ENCODE data around the gene IFNA17. TPM values are rescaled to one million over a fixed set of nuclear protein-coding genes. Genes with fewer than 3 reads are reported as not detected.
"Not testable (repeated sequence)": the region's sequence is repeated elsewhere in the genome, so short reads cannot be mapped to it uniquely, and the experiment has no call there.

IFNA17 gene
- total RNA-seq: not detected

- DNase-seq: no peak
These were observed at the start of gene IFNA17 for GRCh38 chr9:21228122-21228521. Gene IFNA17 (minus strand): TSS chr9:21228222. CDS start chr9:21228173, 49 bp downstream.

- DNase-seq: no peak
These were observed 40.3 kb upstream of the IFNA17 start for GRCh38 chr9:21268347-21268657.

GRCh38 chr9:21267485-21268346, 39.7 kb upstream of the IFNA17 start:
- DNase-seq: no peak

- DNase-seq: no peak
These were observed 38.9 kb upstream of the IFNA17 start for GRCh38 chr9:21266733-21267484.

- no peak for DNase-seq
These were observed 37.6 kb upstream of the IFNA17 start for GRCh38 chr9:21265421-21266189.

GRCh38 chr9:21255538-21256212, 27.7 kb upstream of the IFNA17 start:
- DNase-seq: no peak

GRCh38 chr9:21252721-21253547, 24.9 kb upstream of the IFNA17 start:
- DNase-seq: no peak

GRCh38 chr9:21251638-21252037, 23.6 kb upstream of the IFNA17 start:
- DNase-seq: no peak

GRCh38 chr9:21251190-21251589, 23.2 kb upstream of the IFNA17 start:
- DNase-seq: no peak

GRCh38 chr9:21244836-21245235, 16.8 kb upstream of the IFNA17 start:
- no peak for DNase-seq

GRCh38 chr9:21239911-21240310, 11.9 kb upstream of the IFNA17 start, which contains the start of gene IFNA14:
Gene IFNA14 (minus strand): TSS chr9:21240005. CDS start chr9:21239935, 70 bp downstream.
- no peak for DNase-seq

- not testable (repeated sequence) for DNase-seq
These were observed 8.3 kb upstream of the IFNA17 start for GRCh38 chr9:21236360-21236714.

- DNase-seq: not testable (repeated sequence)
These were observed 7.7 kb upstream of the IFNA17 start for GRCh38 chr9:21235468-21236359.

- DNase-seq: no peak
These were observed 6.2 kb upstream of the IFNA17 start for GRCh38 chr9:21234153-21234687.

GRCh38 chr9:21233258-21233657, 5.2 kb upstream of the IFNA17 start:
- DNase-seq: no peak

- DNase-seq: not testable (repeated sequence)
These were observed 10.8 kb downstream of the IFNA17 start, which contains the start of gene IFNA16 for GRCh38 chr9:21217211-21217610. Gene IFNA16 (minus strand): TSS chr9:21217311. CDS start chr9:21217305, 6 bp downstream.

GRCh38 chr9:21213411-21214326, 14.4 kb downstream of the IFNA17 start:
- DNase-seq: not testable (repeated sequence)

- DNase-seq: not testable (repeated sequence)
These were observed 15.9 kb downstream of the IFNA17 start for GRCh38 chr9:21212160-21212559.

- not testable (repeated sequence) for DNase-seq
These were observed 17.2 kb downstream of the IFNA17 start for GRCh38 chr9:21210782-21211181.

Measured in effector CD4-positive, alpha-beta T cell (primary cell).